GM18907 (cell line): Measurements from ENCODE around the gene NLGN4X.

Experiments
- ATAC-seq: cut with Tn5 transposase; IDR thresholded peaks from one replicate; pipeline ENCODE4 v1.9.1; 2021; ENCODE audit warnings: mild to moderate bottlenecking, moderate library complexity; ENCODE audit not compliant: unreplicated experiment

NLGN4X gene

GRCh38 chrX:6159468-6159867 is 69.2 kb downstream of the NLGN4X start:
- ATAC-seq = no peak

DNA sequence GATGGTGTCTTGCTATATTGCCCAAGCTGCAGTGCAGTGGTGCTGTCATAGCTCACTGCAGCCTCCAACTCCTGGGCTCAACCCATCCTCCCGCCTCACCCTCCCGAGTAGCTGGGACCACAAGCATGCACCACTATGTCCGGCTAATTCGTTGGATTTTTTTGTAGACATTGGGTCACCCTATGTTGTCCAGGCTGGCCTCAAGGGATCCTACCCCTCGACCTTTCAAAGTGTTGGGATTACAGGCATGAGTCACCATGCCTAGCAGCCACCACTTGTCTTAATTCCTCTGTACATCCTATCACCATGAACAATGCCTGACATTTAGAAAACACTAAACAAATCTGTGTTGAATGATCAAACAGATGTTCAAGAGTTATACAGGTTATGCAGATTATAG is 76.7 kb downstream of the NLGN4X start:
- ATAC-seq = no peak

DNA sequence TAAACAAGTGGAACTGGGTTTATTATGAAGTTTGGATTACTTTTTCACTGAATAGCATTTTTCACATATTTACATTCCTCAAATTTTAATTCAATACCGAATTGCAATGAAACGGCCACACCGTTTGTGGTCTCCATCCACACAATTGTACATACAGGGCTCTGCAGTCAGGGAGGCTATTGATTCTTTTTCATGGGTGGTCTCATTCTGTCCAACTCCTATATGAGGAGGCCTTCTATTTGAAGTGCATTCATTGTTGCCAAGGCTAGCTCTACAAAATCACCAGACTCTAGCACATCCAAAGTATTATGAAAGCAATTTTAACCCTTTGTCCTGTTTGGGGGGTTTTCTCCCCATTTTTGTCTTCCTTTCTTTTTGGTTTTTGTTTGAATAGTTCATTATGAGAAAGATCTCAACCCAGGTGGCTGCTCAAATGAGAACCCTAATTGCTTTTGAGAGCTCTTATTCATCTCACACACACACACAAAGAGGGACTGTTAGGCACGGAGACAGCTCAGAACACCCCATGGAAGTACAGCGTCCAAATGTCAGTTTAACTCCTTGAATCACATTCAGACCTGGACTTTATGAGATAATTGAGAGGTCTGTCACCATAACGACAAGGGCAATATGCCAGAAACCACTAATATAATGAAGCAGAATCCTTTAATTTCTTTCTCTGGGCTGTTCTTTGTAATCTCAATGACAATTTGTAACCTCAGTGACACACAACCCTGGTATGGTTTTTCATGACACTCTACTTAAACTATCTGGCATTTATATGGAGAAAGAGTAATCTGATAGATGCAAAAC is 79.4 kb downstream of the NLGN4X start:
- ATAC-seq = no peak

GRCh38 chrX:6134255-6134654 is 94.4 kb downstream of the NLGN4X start:
- no peak for ATAC-seq

DNA sequence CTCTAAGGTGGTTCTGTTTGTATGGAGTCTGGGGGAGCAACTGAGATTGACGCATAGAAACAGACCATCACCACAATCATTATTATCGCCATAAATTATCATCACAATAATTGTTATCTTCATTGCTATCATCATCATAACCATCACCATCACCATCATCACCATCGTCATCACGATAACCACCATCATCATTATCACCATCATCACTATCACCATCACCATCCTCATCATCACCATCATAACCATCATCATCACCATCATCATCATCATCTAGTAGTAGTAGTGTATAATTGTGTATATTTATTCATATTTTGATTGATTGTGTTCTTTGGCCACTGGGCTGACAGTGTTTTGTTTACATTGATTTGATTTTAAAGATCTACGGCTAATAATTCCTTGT is 95.7 kb downstream of the NLGN4X start:
- no peak for ATAC-seq

DNA sequence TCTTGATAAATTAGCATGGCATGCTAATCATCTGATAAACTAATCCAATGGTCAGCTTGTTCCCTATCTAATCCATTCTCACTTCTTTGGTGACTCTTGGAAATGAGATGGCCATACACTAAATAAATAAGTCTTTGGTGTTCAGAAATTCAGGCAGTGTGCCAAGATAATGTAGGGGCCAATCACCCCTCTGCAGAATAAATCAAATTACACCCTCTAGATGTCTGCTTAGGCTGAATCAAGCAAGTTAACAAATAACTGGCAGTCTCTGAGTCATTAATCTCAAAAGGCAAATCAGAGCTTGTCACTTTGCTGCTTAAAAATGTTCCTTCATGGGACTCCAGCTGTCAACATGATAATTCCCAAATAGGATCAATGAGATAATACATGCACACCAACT is 97.4 kb downstream of the NLGN4X start:
- ATAC-seq = no peak

DNA sequence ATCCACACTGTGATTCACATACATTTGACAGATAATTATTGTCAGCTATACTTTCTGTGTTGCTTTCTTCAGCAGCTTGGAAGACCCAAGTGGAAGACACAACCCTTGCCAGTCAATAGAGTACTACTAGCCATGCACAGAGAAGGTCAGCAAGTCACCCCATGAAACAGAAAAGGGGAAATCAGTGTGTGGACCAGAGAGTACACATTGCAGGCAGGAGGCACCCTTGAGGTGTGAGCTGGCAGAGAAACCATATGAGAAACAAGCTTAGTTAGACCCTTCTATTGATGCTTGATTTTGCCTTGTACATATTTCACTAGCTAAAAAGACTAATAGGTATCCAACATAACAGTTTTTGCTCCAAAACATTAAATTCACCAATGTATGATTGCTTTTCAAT is 99.5 kb downstream of the NLGN4X start:
- no peak for ATAC-seq

DNA sequence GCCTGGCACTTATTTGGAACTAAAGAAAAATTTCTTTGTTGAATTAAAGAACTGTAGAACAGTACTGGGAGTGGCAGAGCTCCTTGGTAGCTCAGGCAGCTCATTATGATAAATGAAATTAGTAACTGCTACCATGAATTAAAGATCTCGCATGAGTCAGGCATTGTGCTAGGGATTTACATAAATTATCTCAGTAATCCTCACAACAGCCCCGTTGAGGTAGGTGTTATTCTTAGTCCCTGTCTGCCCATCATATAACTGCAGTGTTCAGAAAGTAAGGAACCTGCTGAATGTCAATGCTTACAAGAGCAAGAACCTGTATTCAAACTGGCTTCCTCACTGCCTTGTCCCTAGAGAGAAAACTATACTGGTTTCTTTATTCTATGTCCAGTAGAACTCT is 108.3 kb downstream of the NLGN4X start:
- no peak for ATAC-seq

DNA sequence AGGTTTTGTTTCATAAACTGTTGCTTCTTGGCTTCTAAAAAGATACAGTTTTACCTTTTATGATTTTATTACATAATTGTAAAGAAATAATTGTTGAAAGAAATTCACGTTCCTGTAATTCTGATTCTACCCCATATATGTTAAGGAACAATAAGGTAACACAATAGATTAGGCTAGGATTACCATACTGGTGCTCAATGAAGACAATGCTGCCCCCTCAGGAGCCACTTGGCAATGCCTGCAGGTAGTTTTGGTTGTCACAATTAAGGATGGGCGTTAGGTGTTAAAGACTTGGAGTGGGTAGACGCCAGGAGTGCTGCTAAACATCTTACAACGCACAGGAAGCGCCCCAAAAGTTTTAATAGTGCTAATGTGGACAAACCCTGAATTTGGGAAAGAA is 133.2 kb downstream of the NLGN4X start:
- ATAC-seq = peak; percentile 65

- no peak for ATAC-seq
Measured at GRCh38 chrX:6074532-6074931, 154.1 kb downstream of the NLGN4X start.

DNA sequence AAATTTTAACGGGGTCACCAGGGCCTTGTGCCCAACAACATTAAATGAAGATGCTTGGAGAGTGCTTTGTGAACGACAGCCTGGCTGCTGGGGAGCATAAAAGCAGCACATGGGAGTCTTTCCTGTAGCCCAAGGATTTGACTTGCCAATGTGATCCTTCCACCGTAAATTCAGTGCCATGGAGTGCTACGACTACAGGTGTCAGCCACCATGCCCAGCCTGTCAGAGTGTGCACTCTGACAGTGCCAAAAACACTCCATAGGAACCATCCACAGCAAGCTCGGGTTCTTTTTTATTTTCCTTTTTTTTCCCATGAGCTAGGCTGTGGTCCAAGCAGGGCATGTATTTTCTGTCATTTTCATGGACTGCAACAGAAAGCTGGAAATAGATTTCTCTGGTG is 156.9 kb downstream of the NLGN4X start:
- no peak for ATAC-seq

DNA sequence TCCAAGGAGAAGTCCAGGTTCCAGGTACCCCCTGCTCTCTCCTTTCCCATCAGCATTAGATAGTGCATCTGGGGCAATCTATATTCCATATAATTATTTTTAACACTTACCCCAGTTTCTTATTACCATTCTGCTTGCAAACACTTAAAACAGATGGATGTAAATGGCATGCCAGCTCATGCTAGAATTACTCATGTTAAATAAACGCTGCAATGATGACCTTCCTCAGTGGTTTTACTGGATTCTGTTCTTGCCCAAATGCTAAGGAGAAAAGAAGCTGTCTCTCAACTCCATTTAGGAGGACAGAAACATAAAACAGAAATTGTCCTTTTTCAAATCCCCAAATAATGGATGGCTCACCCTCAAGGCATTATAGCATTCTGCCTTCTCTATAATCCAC is 161.1 kb downstream of the NLGN4X start:
- no peak for ATAC-seq

GRCh38 chrX:6053141-6053540 is 175.5 kb downstream of the NLGN4X start:
- ATAC-seq = no peak

DNA sequence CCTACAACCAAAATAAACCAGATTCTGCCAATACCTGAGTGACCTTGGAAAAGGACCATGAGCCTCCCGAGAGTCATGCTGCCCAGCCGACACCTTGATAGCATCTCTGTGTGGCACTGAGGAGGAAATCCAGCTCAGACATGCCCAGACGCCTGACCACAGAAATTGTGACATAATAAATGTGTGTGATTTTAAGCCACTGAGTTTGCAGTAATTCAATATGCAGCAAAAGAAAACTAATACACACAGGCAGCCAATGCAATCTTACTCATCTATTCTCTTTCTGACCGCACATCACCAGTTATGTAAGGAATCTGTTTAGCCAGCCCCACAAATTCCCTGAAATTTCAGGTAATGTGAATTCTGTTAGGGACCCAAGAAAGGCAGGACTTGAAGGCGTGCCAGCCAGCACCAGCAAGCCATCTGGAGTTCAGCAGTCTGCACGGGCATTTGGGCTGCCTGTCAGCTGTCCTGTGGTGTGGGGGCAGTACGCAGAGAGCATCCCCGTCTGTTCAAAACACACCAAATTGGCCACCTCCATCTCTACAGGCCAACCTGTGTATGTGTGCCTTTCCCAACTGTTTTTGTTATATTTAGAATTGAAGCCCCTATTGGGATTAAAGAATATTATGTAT is 176.4 kb downstream of the NLGN4X start:
- no peak for ATAC-seq

GRCh38 chrX:6049132-6049531 is 179.5 kb downstream of the NLGN4X start:
- no peak for ATAC-seq

- no peak for ATAC-seq
Measured at GRCh38 chrX:6041630-6042029, 187.0 kb downstream of the NLGN4X start.

DNA sequence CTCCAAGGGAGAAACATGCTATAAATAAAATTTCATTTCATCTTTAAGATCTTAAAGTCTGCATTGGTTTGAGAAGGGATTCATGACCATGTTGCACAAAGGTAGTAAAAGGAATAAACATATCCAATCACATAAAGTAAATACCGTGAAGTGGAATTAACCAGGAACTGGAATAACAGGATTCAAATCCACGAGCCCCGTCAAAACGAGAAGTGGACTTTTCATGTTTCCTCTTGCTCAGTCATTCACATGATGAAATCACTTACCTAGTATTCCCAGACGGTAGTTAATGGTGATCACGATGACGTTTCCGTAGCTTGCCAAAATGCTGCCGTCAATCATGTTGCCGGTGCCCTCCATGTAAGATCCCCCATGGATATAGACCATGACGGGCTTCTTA is 199.7 kb downstream of the NLGN4X start:
- ATAC-seq = no peak

- ATAC-seq = no peak
Measured at GRCh38 chrX:6026980-6027379, 201.7 kb downstream of the NLGN4X start.

- ATAC-seq = no peak
Measured at GRCh38 chrX:6026429-6026828, 202.2 kb downstream of the NLGN4X start.

DNA sequence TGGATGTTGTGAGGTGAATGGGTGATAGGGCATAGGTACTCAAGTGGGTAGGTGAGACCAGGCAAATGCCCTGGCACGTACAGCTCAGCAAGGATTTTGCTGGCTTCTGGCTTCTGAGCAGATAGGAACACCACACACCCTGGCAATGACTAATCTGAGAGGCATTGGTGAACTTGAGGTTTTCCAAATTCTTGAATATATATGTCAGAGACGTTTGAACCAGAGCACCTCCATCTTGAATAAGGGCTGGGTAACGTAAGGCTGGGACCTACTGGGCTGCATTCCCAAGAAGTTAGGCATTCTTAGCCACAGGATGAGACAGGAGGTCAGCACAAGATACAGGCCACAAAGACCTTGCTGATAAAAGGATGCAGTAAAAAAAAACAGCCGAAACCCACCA is 204.5 kb downstream of the NLGN4X start:
- ATAC-seq = no peak

- peak; percentile 79 for ATAC-seq
Measured at GRCh38 chrX:6021316-6022091, 207.2 kb downstream of the NLGN4X start.

GRCh38 chrX:6019076-6019475 is 209.6 kb downstream of the NLGN4X start:
- ATAC-seq = no peak
